Smooth muscle cell (in vitro differentiated cells): Measurements from ENCODE around the gene TAS2R41. TPM values are rescaled to one million over a fixed set of nuclear protein-coding genes. Genes with fewer than 3 reads are reported as not detected.

Source experiments
- DNase-seq: peaks from one replicate; lab custom pipeline; 2025; ENCODE audit not compliant: unreplicated experiment; lab: John Stamatoyannopoulos, UW
- H2AFZ ChIP-seq: fragments of 200-600 bp; sonication (generic); 2 replicates; pipeline ENCODE4 v1.6.0; 2016; ENCODE audit warnings: antibody characterized with exemption, low read depth, mild to moderate bottlenecking
- H3F3A ChIP-seq: fragments of 200-600 bp; sonication (generic); 2 replicates; pipeline ENCODE4 v1.6.0; 2017; ENCODE audit warnings: antibody characterized with exemption, low read depth
- H3K27ac ChIP-seq: fragments of 200-600 bp; sonication (generic); 2 replicates; pipeline ENCODE4 v1.5.1; 2016; ENCODE audit warnings: low read depth, mild to moderate bottlenecking
- H3K27me3 ChIP-seq: fragments of 200-600 bp; sonication (generic); 2 replicates; pipeline ENCODE4 v1.6.1; 2016; ENCODE audit warnings: low read depth, mild to moderate bottlenecking
- H3K36me3 ChIP-seq: fragments of 200-600 bp; sonication (generic); 2 replicates; pipeline ENCODE4 v1.5.1; 2016; ENCODE audit warnings: low read depth
- H3K4me1 ChIP-seq: fragments of 200-600 bp; sonication (generic); 2 replicates; pipeline ENCODE4 v1.5.1; 2016; ENCODE audit warnings: low read depth
- H3K4me2 ChIP-seq: fragments of 200-600 bp; sonication (generic); 2 replicates; pipeline ENCODE4 v1.6.0; 2016; ENCODE audit warnings: mild to moderate bottlenecking
- H3K4me3 ChIP-seq: fragments of 200-600 bp; sonication (generic); 2 replicates; pipeline ENCODE4 v1.5.1; 2016; ENCODE audit warnings: mild to moderate bottlenecking
- H3K79me2 ChIP-seq: fragments of 200-600 bp; sonication (generic); 2 replicates; pipeline ENCODE4 v1.6.0; 2016; ENCODE audit warnings: low read depth, mild to moderate bottlenecking
- H3K9ac ChIP-seq: fragments of 200-600 bp; sonication (generic); 2 replicates; pipeline ENCODE4 v1.6.0; 2016; ENCODE audit warnings: low read depth
- H3K9me3 ChIP-seq: fragments of 200-600 bp; sonication (generic); replicated peaks from 2 replicates; pipeline ENCODE4 v1.5.1; 2016; ENCODE audit warnings: low read depth
- H4K20me1 ChIP-seq: fragments of 200-600 bp; sonication (generic); 2 replicates; pipeline ENCODE4 v1.6.0; 2016; ENCODE audit warnings: low read depth
- WGBS: methylation state at CpG from one replicate; pipeline ENCODE4 v1.1.7; 2016; ENCODE audit warnings: low lambda C conversion rate; 5-methylcytosine and 5-hydroxymethylcytosine counted together
- polyA plus RNA-seq: library from polyadenylated mRNA; unstranded; fragments of >200 nt; fragmentation: Nextera tagmentation; extraction: Ambion mirVana; gene quantifications from 2 replicates; pipeline ENCODE4 v1.2.1, GENCODE V29; 2016
- total RNA-seq: library from RNA; depleted of rRNA; stranded (reverse); fragments of >200 nt; gene quantifications from 2 replicates; pipeline ENCODE4 v1.2.3, GENCODE V29; 2014
- TF ChIP-seq, protein P1 (sequence below): fragments of 200-600 bp; sonication (generic); IDR thresholded peaks from 2 replicates; pipeline ENCODE4 v1.5.1; 2017; ENCODE audit warnings: borderline replicate concordance, mild to moderate bottlenecking, antibody characterized with exemption; ENCODE audit not compliant: insufficient read depth, poor library complexity, severe bottlenecking

Gene TAS2R41
- total and polyA plus RNA-seq, 2 experiments from 2014 or later = not detected

GRCh38 chr7:143516981-143517380, 39.3 kb downstream of the TAS2R41 start:
- H3K79me2 ChIP-seq = no peaks in the 10 kb centered on the region
- no peak overlapping the region for H3K9ac ChIP-seq
- peak overlapping the region; percentile 49 for H3K4me2 ChIP-seq
- 36% methylated on average over 2 of the region's 2 CpGs for WGBS
- H4K20me1 ChIP-seq = no peaks in the 10 kb centered on the region
- peaks cover 16% of the 10 kb centered on the region for H3F3A ChIP-seq
- TF ChIP-seq, protein P1, sequence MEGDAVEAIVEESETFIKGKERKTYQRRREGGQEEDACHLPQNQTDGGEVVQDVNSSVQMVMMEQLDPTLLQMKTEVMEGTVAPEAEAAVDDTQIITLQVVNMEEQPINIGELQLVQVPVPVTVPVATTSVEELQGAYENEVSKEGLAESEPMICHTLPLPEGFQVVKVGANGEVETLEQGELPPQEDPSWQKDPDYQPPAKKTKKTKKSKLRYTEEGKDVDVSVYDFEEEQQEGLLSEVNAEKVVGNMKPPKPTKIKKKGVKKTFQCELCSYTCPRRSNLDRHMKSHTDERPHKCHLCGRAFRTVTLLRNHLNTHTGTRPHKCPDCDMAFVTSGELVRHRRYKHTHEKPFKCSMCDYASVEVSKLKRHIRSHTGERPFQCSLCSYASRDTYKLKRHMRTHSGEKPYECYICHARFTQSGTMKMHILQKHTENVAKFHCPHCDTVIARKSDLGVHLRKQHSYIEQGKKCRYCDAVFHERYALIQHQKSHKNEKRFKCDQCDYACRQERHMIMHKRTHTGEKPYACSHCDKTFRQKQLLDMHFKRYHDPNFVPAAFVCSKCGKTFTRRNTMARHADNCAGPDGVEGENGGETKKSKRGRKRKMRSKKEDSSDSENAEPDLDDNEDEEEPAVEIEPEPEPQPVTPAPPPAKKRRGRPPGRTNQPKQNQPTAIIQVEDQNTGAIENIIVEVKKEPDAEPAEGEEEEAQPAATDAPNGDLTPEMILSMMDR = no peak
- no peaks in the 10 kb centered on the region for H3K9me3 ChIP-seq
- H2AFZ ChIP-seq = no peak overlapping the region
- H3K27ac ChIP-seq = peak overlapping the region; percentile 37
- no peak overlapping the region for H3K4me3 ChIP-seq
- no peak for DNase-seq
- H3K4me1 ChIP-seq = peaks cover 7% of the 10 kb centered on the region
- H3K36me3 ChIP-seq = no peaks in the 10 kb centered on the region
- no peaks in the 10 kb centered on the region for H3K27me3 ChIP-seq

- Histone ChIP-seq H3K9ac (no peak overlapping the region), H4K20me1 (no peaks in the 10 kb centered on the region), H3K9me3 (no peaks in the 10 kb centered on the region), H2AFZ (peak overlapping the region; percentile 7), H3K27ac (peak overlapping the region; percentile 61), H3K27me3 (no peaks in the 10 kb centered on the region), H3K79me2 (no peaks in the 10 kb centered on the region), H3K4me1 (peaks cover 7% of the 10 kb centered on the region), H3K4me3 (no peak overlapping the region), H3K36me3 (no peaks in the 10 kb centered on the region), H3F3A (peaks cover 16% of the 10 kb centered on the region), H3K4me2 (peak overlapping the region; percentile 30)
- TF ChIP-seq, protein P1 = no peak
- no peak for DNase-seq
- WGBS = 19% methylated on average over 4 of the region's 4 CpGs
These were observed 40.8 kb downstream of the TAS2R41 start for GRCh38 chr7:143518521-143518920.

DNA sequence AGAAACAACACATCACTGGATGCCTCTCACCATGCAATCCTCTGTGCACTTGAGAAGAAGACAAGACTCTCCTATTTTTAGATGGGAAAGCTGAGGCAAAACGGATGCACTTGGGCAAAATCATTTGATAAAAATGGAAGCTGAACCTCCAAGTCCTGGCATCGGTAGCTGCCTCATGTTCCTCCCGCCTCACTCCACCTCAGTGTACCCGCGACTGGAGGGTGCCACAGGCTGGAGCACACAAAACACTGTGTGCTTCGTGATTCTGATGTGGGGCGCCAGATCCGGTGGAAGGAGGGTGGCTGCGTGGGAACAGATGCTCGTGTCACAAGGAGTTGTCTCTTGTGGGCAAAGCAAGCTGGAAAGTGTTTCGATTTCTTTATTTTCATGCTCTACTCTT, 41.3 kb downstream of the TAS2R41 start:
- Histone ChIP-seq H3K9ac (peak overlapping the region; percentile 18), H3K4me2 (peak overlapping the region; percentile 30)

More for the DNA sequence above, 41.3 kb downstream of the TAS2R41 start:
- TF ChIP-seq, protein P1 = no peak
- Histone ChIP-seq H3K9me3 (no peaks in the 10 kb centered on the region), H3K4me1 (peaks cover 7% of the 10 kb centered on the region), H3K27me3 (no peaks in the 10 kb centered on the region), H2AFZ (no peak overlapping the region), H3K79me2 (no peaks in the 10 kb centered on the region), H3K36me3 (no peaks in the 10 kb centered on the region), H3K27ac (peak overlapping the region; percentile 61), H3F3A (peaks cover 16% of the 10 kb centered on the region), H4K20me1 (no peaks in the 10 kb centered on the region), H3K4me3 (no peak overlapping the region)
- no peak for DNase-seq
- WGBS = 95% methylated on average over 11 of the region's 11 CpGs
